NK-92 (cell line): Measurements from ENCODE around the gene FBXO27.
"Not testable (repeated sequence)": the region's sequence is repeated elsewhere in the genome, so short reads cannot be mapped to it uniquely, and the experiment has no call there.

Source experiments
- DNase-seq: peaks from one replicate; lab custom pipeline; 2025; ENCODE audit not compliant: unreplicated experiment; lab: John Stamatoyannopoulos, UW

Gene FBXO27, protein sequence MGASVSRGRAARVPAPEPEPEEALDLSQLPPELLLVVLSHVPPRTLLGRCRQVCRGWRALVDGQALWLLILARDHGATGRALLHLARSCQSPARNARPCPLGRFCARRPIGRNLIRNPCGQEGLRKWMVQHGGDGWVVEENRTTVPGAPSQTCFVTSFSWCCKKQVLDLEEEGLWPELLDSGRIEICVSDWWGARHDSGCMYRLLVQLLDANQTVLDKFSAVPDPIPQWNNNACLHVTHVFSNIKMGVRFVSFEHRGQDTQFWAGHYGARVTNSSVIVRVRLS

DNA sequence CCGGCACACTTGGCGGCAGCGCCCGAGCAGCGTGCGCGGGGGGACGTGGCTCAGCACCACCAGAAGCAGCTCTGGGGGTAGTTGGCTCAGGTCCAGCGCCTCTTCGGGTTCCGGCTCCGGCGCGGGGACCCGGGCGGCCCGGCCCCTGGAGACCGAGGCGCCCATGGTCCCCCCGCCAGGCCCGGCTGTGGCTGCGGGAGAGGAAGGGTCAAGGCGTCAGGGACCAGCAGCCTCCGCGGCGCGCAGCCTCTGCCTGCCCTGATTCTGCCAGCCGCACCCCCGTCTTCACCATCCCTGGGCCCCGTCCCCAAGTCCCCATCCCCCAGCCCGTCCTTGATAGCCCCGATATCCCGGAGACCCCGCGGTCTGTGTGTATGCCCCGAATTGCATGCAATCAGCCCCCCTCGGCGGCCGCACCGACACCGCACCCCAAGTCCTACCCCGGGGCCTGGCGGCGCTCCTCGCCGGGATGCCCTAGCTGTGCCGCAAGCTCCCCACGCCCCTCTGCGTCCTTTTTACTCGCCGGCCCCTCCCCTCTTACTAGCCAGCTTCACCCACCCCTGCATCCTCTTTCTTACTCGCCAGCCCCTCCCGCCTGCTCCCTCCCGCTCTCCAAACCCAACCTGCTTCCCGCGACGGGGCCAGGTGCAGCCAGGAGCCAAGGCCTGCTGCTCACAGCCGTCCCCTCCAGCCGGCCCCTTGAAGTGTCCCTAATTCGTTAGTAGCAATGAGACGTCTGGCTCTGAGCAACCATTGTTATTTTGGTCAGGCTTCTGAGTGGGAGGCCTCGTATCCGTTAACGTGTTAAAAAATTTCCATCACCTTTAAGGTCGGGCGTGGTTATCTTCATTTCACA lies at the start of gene FBXO27:
FBXO27 (minus strand) TSS at position 487 of the 856 bp plus-strand sequence; CDS start at position 165, 322 bp downstream.
- DNase-seq, result no peak

DNA sequence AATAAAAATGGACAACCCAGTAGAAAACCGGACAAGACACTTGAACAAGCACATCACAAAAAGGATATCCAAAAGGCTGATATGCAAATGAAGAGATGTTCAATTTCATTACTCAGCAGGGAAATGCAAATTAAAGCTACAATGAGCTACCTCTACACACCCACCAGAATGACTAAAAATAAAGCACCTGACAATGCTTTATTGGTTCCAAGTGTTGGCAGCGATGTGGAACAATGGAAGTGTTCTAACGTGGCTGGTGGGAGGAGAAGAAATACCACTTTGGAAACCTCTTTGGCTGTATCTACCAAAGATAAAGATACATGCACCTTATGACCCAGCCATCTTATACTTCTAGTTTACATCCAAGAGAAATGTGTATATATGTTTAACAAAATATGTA lies 48.1 kb upstream of the FBXO27 start:
- DNase-seq, result no peak

DNA sequence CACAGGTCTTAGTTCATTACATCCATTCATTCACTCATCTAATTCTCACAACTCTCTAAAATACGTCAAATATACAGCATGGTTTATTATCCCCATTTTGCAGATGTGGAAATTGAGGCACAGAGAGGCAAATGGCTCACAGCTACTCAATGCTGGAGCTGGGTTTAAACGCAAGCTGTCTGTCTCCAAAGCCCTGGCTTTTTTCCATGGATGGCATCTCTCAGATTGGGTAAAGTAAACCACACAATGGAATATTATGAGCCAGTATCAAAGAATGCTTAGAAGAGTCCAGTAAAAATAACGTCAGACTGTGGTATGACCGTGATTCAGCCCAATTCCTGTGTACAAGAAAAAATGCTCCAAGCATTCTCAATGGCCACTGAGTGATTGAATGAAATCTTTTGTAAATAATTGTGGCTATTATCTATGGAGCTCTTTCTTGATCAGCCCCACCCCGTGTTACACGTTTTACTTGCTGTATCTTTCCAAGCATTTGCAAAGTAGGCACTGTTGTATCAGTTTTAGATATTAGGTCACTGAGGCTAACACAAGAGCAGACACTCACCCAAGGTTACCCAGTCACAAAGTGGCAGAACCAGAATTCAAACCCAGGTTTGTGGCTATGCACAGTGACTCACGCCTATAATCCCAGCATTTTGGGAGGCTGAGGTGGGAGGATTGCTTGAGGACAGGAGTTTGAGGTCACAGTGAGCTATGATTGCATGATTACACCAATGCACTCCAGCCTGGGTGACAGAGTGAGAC lies 46.3 kb upstream of the FBXO27 start:
- DNase-seq, result no peak

DNA sequence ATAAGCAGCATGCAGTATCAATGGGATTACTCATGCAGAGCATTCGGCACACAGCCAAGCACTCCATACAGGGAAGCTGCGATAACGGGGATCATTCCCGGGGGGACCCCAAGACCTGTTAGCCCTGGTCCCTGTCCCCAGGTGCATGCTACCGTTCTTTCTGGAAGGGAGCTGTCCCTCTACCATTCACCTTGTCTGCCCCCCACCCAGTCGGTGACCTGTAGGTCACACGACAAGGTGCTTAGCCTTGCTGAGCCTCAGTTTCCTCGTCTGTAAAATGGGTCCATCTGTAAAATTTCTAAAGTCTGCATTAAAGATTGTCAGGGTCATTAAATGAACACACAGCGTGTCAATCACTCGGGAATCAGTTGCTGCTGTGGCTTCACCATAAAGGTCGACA lies 45.0 kb upstream of the FBXO27 start:
- DNase-seq, result no peak

DNA sequence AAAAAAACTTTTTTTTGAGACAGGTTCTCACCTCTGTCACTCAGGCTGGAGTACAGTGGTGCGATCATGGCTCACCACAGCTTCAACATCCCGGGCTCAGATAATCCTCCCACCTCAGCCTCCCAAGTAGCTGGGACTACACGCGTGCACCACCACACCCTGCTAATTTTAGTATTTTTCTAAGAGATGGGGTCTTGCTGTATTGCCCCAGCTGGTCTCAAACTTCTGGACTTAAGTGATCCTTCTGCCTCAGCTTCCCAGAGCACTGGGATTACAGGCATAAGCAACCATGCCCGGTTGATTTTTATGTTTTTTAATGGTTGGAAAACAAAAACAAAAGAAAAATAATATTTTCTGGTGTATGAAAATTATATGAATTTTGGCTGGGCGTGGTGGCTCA lies 42.6 kb upstream of the FBXO27 start:
- no peak for DNase-seq

DNA sequence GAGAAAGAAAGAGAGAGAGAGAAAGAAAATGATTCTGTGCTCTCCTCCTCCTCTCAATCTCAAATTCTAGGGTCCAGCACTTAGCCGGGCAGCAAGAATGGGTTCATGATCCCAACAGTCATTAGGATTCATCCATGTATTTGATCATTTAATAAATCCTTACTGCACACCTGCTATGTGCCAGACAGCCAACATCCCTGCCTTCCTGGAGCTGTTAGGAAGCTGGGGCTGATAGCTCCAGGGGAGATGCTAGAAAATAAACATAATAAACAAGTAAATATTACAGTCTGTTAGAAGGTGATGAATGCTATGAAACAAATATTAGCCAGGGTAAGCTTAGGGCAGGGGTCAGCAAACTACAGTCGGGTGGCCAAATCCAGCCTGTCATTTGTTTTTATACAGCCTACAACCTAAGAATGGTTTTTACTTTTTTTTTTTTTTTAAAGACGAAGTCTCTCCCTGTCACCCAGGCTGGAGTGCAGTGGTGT lies 41.9 kb upstream of the FBXO27 start:
- DNase-seq, result no peak

DNA sequence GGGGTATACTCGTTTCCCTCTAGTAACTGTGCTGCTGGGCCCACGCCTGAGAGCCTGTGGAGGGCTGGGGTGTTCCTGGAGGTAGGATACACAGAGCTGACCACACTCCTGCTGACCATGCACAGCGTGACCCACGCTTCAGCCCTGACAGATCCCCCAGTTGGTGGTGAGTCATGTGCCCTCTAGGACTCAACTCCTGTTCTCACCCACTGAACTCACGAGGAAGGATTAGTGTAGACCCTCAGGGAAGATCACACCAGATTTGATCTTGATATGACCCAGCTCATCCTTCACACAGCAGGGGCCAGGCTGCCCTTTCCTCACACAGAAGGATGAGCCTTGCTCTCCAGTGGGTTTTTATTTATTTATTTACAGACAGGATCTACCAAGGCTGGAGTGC lies 38.5 kb upstream of the FBXO27 start:
- no peak for DNase-seq

DNA sequence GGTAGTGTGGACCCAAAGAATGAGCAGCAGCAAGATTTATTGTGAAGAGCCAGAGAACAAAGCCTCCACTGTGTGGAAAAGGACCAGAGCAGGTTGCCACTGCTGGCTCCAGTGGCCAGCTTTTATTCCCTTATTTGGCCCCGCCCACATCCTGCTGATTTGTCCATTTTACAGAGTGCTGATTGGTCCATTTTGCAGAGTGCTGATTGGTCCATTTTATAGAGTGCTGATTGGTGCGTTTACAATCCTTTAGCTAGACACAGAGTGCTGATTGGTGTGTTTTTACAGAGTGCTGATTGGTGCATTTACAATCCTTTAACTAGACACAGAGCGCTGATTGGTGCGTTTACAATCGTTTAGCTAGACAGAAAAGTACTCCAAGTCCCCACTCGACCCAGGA lies 35.9 kb upstream of the FBXO27 start:
- DNase-seq, result not testable (repeated sequence)

DNA sequence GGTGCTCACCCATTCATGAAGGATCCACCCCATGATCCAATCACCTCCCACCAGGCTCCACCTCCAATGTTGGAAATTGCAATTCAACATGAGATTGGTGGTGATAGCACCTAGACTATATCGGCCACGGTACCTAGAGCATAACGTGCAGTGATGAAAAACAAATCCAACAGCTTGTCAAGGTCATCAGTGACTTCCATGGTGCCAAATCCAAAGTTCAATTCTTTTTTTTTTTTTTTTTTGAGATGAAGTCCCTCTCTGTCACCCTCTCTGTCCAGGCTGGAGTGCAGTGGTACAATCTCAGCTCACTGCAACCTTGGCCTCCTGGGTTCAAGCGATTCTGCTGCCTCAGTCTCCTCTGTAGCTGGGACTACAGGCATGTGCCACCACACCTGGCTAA lies 34.8 kb upstream of the FBXO27 start:
- DNase-seq, result no peak

DNA sequence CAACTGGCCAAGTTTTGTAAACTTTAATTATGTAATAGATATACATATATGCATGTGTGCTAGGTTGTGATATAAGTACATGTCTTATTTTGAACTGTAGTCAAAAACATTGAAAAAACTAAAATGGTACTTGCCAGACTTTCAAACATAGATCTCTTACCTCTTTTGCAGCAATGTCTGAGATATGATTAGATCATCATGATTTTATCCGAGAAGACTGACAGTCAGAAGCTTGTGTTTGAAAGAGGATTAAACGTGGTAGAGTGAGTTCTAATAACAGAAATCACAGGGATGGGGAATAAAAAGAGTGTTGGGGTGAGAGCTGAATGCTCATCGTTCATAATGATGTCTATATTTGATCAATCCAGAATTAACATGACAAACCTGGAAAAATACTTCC lies 33.6 kb upstream of the FBXO27 start:
- DNase-seq, result no peak

DNA sequence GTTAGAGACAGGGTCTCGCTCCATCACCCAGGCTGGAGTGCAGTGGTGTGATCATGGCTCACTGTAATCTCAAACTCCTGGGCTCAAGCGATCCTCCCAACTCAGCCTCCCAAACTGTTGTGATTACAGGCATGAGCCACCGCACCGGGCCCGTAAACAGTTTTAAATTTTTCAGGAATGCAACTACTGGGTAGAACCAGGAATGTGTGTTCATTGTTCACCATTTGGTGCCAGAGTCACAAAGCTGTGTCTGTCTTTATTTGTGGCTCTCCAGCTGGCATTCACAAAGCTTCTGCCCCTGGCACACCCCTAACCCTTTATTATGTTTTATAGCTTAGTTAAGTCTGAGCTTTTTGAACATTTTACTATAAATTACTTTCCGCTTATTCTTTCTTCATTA lies 32.1 kb upstream of the FBXO27 start:
- no peak for DNase-seq

DNA sequence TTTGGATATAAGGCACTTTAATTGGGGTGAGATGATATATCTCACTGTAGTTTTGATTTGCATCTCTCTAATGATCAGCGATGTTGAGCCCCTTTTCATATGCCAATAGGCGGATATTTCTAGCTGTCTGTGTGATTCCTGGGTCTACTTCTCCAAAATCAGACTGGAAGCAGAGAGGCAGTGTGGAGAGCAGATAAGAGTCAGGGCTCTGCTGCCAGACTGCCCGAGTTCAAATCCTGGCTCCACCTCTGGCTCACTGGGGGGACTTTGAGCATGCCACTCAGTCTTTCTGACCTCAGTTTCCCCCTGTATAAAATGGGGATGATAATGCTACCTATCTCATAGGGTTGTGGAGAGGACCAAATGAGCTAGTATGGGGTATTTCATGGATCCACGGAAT lies 27.8 kb upstream of the FBXO27 start:
- DNase-seq, result no peak

DNA sequence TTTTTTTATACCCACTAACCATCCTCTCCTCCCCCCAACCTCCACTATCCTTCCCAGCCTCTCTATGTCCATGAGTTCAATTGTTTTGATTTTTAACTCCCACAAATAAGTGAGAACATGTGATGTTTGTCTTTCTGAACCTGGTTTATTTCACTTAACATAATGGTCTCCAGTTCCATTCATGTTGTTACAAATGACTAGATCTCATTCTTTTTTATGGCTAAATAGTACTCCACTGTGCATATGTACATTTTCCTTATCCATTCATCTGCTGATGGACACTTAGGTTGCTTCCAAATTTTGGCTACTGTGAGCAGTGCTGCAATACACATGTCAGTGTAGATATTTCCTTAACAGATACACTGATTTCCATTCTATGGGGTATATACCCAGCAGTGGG lies 27.0 kb upstream of the FBXO27 start:
- no peak for DNase-seq

DNA sequence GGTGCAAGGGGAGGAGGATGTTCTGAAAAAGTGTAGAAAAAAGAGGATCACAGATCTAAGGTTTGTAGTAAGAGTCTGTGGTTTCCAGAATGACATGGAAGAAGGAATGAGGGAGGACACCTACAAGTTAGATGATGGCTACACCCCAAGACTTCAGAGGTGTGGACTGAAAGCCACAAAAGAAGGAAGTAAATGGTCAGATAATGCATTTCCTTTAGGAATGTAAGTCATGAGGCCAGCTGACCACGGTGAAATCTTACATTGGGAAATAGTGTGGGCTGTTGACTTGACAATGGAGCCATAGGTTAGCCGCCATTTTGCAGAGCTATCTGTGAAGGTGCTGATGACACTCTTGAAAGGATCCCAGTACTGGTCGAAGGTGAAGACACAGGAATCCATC lies 25.3 kb upstream of the FBXO27 start:
- DNase-seq, result no peak

DNA sequence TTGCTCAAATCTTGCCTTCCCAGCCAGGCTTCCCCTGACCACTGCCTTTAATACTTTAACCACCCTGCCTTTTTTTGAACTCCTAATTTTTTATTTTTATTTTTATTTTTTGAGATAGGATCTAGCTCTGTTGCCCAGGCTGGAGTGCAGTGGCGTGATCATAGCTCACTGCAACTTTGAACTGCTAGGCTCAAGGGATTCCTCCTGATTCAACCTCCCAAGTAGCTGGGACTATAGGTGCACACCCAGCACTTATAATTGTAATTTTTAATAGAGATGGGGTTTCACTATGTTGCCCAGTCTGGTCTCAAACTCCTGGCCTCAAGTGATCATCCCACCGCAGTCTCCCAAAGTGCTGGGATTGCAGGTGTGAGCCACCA lies 21.7 kb upstream of the FBXO27 start:
- no peak for DNase-seq

DNA sequence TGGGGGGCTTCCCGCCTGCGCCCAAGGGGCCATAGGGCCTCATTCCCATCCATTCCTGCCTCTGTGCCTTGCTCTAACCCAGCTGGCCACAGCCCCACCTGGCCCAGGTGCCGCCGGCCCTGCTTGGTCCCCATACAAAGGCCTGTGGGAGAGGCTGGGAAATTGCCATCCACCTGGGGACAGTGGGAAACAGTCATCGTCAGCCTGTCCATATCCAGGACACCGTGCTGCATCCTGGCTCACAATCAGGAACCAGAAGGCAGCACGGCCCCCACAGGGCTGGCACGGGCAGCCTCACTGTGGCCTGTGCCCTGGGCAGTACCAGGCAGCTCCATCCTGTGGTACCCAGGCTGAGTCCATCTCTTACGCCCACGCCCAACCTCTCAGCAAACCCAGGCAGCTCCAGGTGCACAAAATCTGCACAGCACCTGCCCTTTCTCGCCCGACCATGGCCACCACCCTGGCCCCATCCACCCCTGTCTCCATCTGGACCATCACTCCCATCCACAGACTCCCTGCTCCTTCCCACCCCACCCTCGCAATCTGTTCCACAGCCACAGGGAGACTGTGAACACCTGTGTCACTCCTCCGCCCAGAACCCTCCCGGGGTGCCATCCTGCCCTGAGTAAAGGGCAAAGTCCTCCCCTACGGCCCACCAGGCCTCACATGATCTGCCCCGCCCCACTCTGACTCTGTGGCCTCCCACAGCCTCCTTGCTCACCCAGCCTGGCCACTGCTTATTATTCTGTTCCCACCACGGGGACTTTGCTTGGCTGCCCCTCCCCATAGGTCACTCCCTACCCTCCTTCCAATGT lies 21.1 kb upstream of the FBXO27 start:
- no peak for DNase-seq

DNA sequence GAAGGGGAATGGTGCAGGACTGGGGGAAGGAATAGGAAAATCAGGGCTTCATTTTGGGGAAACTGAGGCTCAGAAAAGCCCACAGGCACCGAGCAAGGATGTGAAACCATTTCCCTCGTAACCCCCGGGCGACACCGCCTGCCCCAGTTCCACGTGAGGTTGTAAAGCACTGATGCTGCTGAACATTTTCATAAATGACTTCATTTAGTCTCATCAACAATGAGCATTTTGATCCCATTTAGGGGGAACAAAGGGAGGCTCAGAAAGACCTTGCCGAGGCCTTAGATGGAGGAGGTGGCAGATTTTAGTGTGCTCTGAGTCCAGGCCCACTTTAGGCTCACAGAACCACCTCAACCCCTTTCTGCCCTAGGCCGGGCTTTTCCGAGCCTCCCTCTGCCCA lies 20.5 kb upstream of the FBXO27 start:
- no peak for DNase-seq

DNA sequence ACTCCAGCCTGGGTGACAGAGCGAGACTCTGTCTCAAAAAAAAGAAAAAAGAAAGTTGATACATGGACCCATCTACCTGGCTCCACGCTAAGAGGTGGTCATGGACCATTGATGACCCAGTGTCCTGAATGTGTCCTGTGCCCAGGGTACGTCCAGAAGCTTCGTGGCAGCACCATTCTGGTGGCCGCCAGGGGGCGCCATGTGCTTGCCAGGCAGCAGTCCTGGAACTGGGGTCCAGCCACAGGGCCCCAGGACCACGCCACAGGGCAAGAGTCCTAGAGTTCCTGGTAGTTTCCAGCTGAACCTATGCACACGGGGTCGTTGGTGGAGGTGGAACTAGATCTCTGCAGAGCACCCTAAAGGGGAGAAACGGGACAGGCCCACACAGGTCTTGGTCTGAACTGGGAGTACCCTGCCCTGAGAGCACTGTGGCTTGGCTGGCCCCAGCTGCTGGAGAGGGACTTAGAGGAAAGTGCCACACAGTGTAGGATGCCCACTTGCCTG lies 19.9 kb upstream of the FBXO27 start:
- no peak for DNase-seq

DNA sequence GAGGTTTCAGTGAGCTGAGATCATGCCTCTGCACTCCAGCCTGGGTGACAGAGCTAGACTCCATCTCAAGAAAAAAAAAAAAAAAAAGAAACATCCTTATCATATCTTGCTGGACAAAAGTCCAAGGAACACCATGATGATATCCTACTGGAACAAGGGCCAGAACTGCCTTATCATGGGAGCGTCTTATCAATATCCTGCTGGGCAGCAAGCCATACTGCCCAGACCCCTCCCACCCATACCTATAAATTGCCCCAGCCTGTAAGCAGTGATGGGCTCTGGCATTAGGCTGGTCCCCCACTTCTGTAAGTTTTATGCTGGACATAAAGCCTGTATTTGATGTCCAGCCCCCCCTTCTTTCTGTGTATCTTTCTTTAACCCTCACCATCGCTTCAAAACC lies 14.7 kb upstream of the FBXO27 start:
- no peak for DNase-seq

DNA sequence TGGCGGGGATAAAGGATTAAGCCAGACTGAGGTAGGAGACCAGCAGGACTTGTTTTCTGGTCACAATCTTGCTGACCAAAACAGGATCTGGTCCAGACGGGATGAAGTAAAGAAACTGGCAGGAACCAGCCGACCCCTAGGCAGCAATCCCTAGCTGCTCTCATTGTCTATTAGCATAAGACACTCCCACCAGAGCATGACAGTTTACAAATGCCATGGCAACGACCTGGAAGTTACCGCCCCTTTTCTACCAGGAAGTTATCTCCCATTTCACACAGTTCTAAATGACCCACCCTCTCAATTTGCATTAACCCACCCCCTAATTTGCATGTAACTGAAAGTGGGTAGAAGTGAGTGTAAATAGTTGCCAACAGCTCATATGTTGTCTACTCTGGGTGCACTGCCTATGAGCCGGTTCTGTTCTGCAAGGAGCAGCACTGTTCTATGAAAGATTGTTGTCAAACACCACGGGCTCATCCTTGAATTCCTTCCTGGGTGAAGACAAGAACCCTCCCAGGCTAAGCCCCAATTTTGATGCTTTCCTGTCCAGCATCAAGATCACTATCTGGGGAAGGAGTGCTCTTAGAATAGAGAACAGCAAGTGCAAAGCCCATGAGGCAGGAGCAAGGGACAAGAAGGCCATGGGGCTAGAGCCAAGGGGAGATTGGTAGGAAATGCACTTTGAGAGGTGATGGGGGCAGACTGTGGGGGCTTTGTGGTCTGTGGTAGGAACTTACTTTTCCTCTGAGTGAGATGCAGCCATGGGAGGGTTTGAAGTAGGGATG lies 13.9 kb upstream of the FBXO27 start:
- no peak for DNase-seq
